GM10266 (cell line): ENCODE results near the gene DYNLT2.

Source experiments
- DNase-seq: peaks from one replicate; pipeline ENCODE4 v3.0.0; 2012; ENCODE audit errors: extremely low spot score
- TF ChIP-seq, protein P1 (sequence below): IDR thresholded peaks from 2 replicates; pipeline ENCODE4 v1.5.1; 2012; ENCODE audit warnings: mild to moderate bottlenecking, low read depth; ENCODE audit not compliant: control insufficient read depth, insufficient read depth; ENCODE audit errors: missing control alignments

DYNLT2 gene

GRCh38 chr6:169794317-169795055, 43.1 kb upstream of the DYNLT2 start:
- TF ChIP-seq, protein P1, sequence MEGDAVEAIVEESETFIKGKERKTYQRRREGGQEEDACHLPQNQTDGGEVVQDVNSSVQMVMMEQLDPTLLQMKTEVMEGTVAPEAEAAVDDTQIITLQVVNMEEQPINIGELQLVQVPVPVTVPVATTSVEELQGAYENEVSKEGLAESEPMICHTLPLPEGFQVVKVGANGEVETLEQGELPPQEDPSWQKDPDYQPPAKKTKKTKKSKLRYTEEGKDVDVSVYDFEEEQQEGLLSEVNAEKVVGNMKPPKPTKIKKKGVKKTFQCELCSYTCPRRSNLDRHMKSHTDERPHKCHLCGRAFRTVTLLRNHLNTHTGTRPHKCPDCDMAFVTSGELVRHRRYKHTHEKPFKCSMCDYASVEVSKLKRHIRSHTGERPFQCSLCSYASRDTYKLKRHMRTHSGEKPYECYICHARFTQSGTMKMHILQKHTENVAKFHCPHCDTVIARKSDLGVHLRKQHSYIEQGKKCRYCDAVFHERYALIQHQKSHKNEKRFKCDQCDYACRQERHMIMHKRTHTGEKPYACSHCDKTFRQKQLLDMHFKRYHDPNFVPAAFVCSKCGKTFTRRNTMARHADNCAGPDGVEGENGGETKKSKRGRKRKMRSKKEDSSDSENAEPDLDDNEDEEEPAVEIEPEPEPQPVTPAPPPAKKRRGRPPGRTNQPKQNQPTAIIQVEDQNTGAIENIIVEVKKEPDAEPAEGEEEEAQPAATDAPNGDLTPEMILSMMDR = no peak
- DNase-seq = no peak

- DNase-seq = no peak
- TF ChIP-seq, protein P1 = no peak
These were observed 42.0 kb upstream of the DYNLT2 start for GRCh38 chr6:169793408-169793807.

DNA sequence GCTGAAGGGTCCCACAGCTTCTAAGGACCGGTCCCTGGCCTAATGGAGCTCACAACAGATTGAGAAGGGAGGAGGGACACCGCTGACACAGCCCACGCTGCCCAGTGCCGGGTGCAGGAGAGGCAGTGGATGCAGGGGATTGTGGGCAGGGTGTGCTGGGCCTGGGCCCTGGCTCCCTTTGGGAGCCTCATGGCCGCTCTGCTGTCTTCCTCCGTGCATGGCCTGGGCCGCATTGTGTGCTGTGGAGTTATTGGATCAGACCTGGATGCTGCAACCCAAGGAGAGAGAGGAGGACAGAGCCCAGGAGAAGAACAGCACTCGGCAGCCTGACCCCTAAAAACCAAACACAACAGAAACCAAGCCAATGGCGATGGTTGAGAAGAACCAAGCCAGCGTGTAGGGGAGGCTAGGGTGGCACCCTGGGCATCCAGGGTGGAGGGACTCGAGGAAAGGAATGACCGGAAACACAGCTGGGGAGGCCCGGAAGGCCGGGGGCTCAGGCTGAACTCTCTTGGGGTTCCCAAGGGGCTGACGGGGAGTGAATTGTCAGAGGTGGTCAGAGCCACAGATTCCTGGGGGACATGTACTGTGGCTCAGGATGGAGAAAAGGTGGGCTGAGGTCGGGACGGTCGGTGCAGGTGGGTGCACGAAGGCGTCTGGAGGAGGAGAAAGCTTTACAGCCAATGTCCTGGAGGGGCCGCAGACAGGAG, 41.1 kb upstream of the DYNLT2 start:
- no peak for DNase-seq
- TF ChIP-seq, protein P1 = no peak

GRCh38 chr6:169791721-169792131, 40.4 kb upstream of the DYNLT2 start:
- DNase-seq = no peak

GRCh38 chr6:169789944-169790927, 38.9 kb upstream of the DYNLT2 start:
- TF ChIP-seq, protein P1 = peak; percentile 98

More at GRCh38 chr6:169791721-169792131, 40.4 kb upstream of the DYNLT2 start:
- TF ChIP-seq, protein P1 = no peak

DNA sequence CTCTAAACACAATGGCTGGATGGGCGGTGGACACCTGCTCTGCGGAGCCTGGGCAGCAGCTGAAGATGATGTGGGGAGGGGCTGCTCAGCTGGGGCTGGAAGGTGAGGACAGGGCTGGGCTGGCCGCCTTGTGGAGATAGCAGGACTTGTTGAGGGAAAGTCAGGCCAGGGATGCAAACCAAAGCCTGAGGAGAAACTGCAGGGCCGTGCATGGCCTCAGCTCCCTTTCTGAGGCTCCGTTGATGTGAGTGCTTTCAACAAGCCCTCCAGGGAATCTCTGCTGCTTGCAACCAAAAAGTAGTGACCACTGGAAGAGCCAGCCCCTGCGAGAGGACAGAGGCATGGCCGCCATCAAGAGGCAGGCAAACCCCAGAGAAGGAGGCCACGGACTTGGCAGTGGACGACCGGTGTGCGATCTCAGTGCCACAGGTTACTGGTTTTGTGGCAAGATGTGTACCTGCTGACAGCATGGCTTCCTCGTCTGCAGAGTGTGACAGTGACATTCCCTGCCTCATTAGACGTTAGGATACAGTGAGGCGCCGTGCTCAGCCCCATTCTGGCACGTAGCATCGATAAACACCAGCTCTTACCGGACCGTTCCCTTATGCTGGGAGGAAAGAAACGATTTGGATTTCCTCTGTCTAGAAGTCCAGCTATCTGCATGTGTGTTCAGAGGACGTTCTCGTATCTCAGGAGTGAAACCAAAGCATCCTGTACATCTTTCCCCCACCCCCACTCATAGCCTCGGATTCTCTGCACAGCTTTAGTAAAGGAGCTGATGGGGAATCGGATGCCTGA, 38.0 kb upstream of the DYNLT2 start:
- TF ChIP-seq, protein P1 = no peak
- DNase-seq = no peak

More at GRCh38 chr6:169789944-169790927, 38.9 kb upstream of the DYNLT2 start:
- peak; percentile 83 for DNase-seq
